Parathyroid adenoma (tissue), 2 donors: ENCODE data around the gene SERPINB13.

ENCODE experiments used
- H2AFZ ChIP-seq: fragments of 300-600 bp; sonication (generic); one replicate; pipeline ENCODE4 v1.7.0; 2017; ENCODE audit warnings: antibody characterized with exemption, mild to moderate bottlenecking
- H3K27ac ChIP-seq: fragments of 300-600 bp; sonication (generic); one replicate; pipeline ENCODE4 v1.7.0; 2017
- H3K27me3 ChIP-seq: fragments of 300-600 bp; sonication (generic); one replicate; pipeline ENCODE4 v1.7.0; 2017; ENCODE audit warnings: low read length; ENCODE audit not compliant: control insufficient read depth, insufficient read depth
- H3K36me3 ChIP-seq: fragments of 300-600 bp; sonication (generic); one replicate; pipeline ENCODE4 v1.7.0; 2017; ENCODE audit warnings: low read length; ENCODE audit not compliant: control insufficient read depth, insufficient read depth
- H3K4me1 ChIP-seq: fragments of 300-600 bp; sonication (generic); one replicate; pipeline ENCODE4 v1.7.0; 2017; ENCODE audit warnings: control low read depth
- H3K4me2 ChIP-seq: fragments of 300-600 bp; sonication (generic); one replicate; pipeline ENCODE4 v1.7.0; 2017; ENCODE audit warnings: low read length
- H3K4me3 ChIP-seq: fragments of 300-600 bp; sonication (generic); one replicate; pipeline ENCODE4 v1.7.0; 2017; ENCODE audit warnings: low read depth, low read length
- H3K79me2 ChIP-seq: fragments of 300-600 bp; sonication (generic); one replicate; pipeline ENCODE4 v1.7.0; 2017; ENCODE audit warnings: control low read depth
- H3K9ac ChIP-seq: fragments of 300-600 bp; sonication (generic); one replicate; pipeline ENCODE4 v1.7.0; 2017; ENCODE audit warnings: mild to moderate bottlenecking
- H3K9me3 ChIP-seq: fragments of 300-600 bp; sonication (generic); one replicate; pipeline ENCODE4 v1.7.0; 2017; ENCODE audit warnings: low read length; ENCODE audit not compliant: control insufficient read depth
- TF ChIP-seq, protein P1 (sequence below): fragments of 300-600 bp; sonication (generic); IDR thresholded peaks from one replicate; pipeline ENCODE4 v1.7.0; 2017; ENCODE audit warnings: antibody characterized with exemption, mild to moderate bottlenecking
- donor health status: primary hyperparathyroidism.

Gene SERPINB13

GRCh38 chr18:63545000-63545399 is 42.1 kb upstream of the SERPINB13 start:
- Histone ChIP-seq H3K79me2 (no peaks in the 10 kb centered on the region), H3K9me3 (no peaks in the 10 kb centered on the region), H3K9ac (no peak overlapping the region), H3K36me3 (no peaks in the 10 kb centered on the region), H3K4me3 (no peak overlapping the region), H3K4me2 (no peak overlapping the region), H3K27ac (no peak overlapping the region), H2AFZ (no peak overlapping the region), H3K4me1 (no peaks in the 10 kb centered on the region), H3K27me3 (no peaks in the 10 kb centered on the region)
- TF ChIP-seq, protein P1, sequence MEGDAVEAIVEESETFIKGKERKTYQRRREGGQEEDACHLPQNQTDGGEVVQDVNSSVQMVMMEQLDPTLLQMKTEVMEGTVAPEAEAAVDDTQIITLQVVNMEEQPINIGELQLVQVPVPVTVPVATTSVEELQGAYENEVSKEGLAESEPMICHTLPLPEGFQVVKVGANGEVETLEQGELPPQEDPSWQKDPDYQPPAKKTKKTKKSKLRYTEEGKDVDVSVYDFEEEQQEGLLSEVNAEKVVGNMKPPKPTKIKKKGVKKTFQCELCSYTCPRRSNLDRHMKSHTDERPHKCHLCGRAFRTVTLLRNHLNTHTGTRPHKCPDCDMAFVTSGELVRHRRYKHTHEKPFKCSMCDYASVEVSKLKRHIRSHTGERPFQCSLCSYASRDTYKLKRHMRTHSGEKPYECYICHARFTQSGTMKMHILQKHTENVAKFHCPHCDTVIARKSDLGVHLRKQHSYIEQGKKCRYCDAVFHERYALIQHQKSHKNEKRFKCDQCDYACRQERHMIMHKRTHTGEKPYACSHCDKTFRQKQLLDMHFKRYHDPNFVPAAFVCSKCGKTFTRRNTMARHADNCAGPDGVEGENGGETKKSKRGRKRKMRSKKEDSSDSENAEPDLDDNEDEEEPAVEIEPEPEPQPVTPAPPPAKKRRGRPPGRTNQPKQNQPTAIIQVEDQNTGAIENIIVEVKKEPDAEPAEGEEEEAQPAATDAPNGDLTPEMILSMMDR: no peak

DNA sequence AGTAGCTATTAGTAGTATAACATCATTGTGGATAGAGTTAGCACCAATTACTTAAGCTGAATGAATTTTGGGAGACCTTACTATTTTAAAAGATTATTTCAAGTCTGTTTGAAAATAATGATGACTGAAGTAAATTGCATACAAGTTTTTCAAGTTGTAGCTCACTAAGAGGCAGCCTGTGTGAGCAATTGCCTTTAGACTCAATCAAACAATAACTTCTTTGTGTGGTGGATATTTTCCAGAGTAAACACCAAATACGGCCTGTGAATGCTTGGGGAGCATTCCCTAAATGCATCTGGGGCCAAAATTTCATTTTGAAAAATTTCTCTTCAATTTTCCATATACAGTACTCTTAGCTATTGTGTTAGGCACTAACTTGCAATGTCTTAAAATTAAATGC is 37.1 kb upstream of the SERPINB13 start:
- H3K27ac ChIP-seq: no peak overlapping the region
- no peak overlapping the region for H3K9ac ChIP-seq
- no peaks in the 10 kb centered on the region for H3K27me3 ChIP-seq
- TF ChIP-seq, protein P1: no peak
- no peaks in the 10 kb centered on the region for H3K79me2 ChIP-seq
- no peaks in the 10 kb centered on the region for H3K9me3 ChIP-seq
- H3K4me3 ChIP-seq: no peak overlapping the region
- H3K4me2 ChIP-seq: no peak overlapping the region
- no peaks in the 10 kb centered on the region for H3K4me1 ChIP-seq
- H2AFZ ChIP-seq: no peak overlapping the region
- no peaks in the 10 kb centered on the region for H3K36me3 ChIP-seq

GRCh38 chr18:63551769-63552168 is 35.4 kb upstream of the SERPINB13 start:
- no peak overlapping the region for H3K27ac ChIP-seq

DNA sequence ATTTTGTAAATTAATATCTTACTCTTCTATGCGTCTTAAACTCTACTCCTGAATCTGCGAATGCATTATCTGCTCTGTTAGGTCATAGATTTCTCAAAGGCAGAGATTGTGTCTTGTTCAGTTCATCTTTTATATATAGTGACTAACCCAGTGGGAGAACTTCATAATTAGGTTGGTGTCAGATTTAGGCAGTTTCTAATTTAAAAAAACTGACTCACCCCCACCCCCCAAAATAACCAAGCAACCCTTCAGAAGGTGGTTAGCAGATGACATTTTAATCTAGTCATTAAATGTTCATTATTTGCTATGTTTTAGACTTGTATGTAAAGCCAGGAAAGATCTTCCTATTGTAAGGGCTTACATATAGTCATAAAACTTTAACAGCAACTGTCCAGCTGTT is 34.6 kb upstream of the SERPINB13 start:
- H3K4me1 ChIP-seq: no peaks in the 10 kb centered on the region

More at GRCh38 chr18:63551769-63552168, 35.4 kb upstream of the SERPINB13 start:
- Histone ChIP-seq H3K4me2 (no peak overlapping the region), H3K79me2 (no peaks in the 10 kb centered on the region), H3K4me3 (no peak overlapping the region), H3K9ac (no peak overlapping the region), H3K36me3 (no peaks in the 10 kb centered on the region), H3K4me1 (no peaks in the 10 kb centered on the region), H3K9me3 (no peaks in the 10 kb centered on the region), H2AFZ (no peak overlapping the region), H3K27me3 (no peaks in the 10 kb centered on the region)
- TF ChIP-seq, protein P1: no peak

DNA sequence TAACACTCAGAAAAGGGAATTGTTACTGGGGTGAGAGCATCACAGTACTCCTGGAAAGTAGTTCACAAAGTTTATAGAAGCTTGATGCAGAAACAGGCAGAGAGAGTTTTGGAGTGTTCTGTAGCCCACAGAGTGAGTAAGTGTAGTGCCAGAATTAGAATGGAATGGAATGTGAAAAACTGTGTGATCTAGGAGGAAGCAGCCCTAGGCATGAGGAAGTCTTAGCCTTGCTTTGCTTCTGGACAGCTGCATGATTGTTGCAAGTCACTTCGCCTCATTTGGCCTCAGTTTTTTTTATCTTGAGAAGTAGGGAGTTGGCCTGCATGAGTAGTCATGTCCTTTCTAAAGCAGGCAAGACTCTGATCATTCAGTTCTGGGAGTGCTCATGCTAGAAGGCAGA is 34.1 kb upstream of the SERPINB13 start:
- TF ChIP-seq, protein P1: no peak
- Histone ChIP-seq H3K4me1 (no peaks in the 10 kb centered on the region), H3K4me2 (no peak overlapping the region), H3K79me2 (no peaks in the 10 kb centered on the region), H3K27me3 (no peaks in the 10 kb centered on the region), H3K9ac (no peak overlapping the region), H2AFZ (no peak overlapping the region), H3K9me3 (no peaks in the 10 kb centered on the region), H3K27ac (no peak overlapping the region), H3K36me3 (no peaks in the 10 kb centered on the region), H3K4me3 (no peak overlapping the region)

More for the DNA sequence above, 34.6 kb upstream of the SERPINB13 start:
- Histone ChIP-seq H3K36me3 (no peaks in the 10 kb centered on the region), H3K9me3 (no peaks in the 10 kb centered on the region), H2AFZ (no peak overlapping the region), H3K27me3 (no peaks in the 10 kb centered on the region), H3K4me2 (no peak overlapping the region), H3K79me2 (no peaks in the 10 kb centered on the region), H3K27ac (no peak overlapping the region), H3K4me3 (no peak overlapping the region), H3K9ac (no peak overlapping the region)
- TF ChIP-seq, protein P1: no peak
